Ramos (cell line): ENCODE results near the gene CD4.
"Not testable (repeated sequence)": the region's sequence is repeated elsewhere in the genome, so short reads cannot be mapped to it uniquely, and the experiment has no call there.

Source experiments
- in situ Hi-C: fragments of 300-500 bp; cut with MboI; formaldehyde crosslinking; loops from one replicate; pipeline ENCODE4 v1.14.3; 2022; ENCODE audit warnings: low sequenced_read_pairs; ENCODE audit not compliant: unreplicated experiment

The CD4 gene

GRCh38 chr12:6788972-6789924 is at the start of gene CD4:
TSS of gene CD4 (plus strand) at chr12:6789528. CDS start at chr12:6800139, 10,611 bp downstream.
- in situ Hi-C loops: no loop called here

GRCh38 chr12:6742080-6742479 is 47.2 kb upstream of the CD4 start:
- in situ Hi-C loops: not testable (repeated sequence)

DNA sequence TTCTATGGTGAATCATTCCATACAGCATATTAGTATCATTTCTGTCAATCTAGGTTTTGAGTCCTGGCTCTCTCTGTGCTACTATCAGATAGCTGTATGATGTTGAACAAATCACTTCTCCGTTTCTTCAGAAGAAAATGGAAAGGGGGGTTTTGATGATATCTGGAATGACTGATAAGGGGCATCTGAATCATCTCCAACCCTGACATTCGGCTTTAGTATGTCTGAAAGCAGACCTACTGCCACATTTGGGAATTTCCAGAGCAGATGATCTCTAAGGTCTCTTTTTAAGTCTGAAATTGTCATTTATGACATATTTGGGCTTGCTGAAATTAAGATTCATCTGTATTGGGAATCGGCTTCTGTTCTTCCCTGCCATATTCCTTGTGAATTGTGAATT is 46.5 kb upstream of the CD4 start:
- in situ Hi-C loops: no loop called here

DNA sequence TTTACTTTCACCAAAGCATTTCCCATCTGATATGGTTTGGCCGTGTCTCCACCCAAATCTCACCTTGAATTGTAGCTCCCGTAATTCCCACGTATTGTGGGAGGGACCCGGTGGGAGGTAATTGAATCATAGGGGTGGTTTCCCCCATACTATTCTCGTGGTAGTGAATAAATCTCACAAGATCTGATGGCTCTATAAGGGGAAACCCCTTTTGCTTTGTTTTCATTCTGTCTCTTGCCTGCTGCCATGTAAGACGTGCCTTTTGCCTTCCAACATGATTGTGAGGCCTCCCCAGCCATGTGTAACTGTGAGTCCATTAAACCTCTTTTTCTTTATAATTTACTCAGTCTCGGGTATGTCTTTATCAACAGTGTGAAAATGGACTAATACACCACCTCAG is 46.0 kb upstream of the CD4 start:
- in situ Hi-C loops: not testable (repeated sequence)

DNA sequence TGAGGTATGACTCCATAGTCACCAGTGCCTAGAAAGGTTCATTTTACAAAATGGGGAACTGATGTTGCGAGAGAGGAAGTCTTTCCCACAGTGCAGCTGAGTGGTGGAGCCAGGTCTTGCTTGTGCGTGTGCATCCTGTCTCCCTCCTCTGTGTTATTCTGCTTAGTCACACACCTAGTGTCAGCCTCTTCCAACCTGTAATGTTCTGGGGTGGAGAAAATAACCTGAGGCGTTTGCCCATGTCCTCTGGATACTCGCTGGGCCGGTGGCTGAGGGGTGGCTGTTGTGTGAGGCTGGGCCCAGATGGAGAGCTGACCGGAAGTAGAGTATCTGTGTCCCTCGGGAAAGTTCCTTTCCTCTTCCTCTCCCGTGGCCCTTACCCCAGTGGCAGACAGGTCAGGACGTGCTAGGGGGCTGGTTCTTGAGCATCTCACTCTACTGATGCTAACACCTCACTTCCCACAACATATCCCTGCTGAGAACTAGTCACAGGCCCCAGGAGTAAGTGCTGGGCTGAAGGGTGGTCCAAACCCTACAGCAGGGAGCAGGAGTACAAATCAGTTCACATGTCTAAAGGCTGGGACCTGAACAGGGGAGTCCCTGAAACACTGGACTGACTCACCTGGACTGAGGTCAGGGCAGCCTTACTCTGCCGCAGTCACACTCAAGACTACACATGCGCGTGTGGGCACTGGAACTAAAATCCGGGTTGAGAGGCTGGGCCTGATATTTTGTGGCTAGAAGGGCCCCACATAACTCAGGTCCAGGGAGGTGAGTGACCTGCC is 43.4 kb upstream of the CD4 start:
- in situ Hi-C loops: no loop called here

- in situ Hi-C loops: no loop called here
Measured at GRCh38 chr12:6747216-6747615, 42.1 kb upstream of the CD4 start.

- in situ Hi-C loops: no loop called here
Measured at GRCh38 chr12:6748761-6749160, 40.6 kb upstream of the CD4 start.

- in situ Hi-C loops: loop anchor here (5.0 kb wide), 1 partner anchor 72 kb away; the partner anchor contains the start of gene GPR162
Measured at GRCh38 chr12:6750506-6750905, 38.8 kb upstream of the CD4 start.

- in situ Hi-C loops: loop anchor here (5.0 kb wide), 1 partner anchor 71 kb away; the partner anchor contains the start of gene GPR162
Measured at GRCh38 chr12:6751767-6752166, 37.6 kb upstream of the CD4 start.

GRCh38 chr12:6752167-6752920 is 37.0 kb upstream of the CD4 start:
- in situ Hi-C loops: loop anchor here (5.0 kb wide), 1 partner anchor 70 kb away; the partner anchor contains the start of gene GPR162

DNA sequence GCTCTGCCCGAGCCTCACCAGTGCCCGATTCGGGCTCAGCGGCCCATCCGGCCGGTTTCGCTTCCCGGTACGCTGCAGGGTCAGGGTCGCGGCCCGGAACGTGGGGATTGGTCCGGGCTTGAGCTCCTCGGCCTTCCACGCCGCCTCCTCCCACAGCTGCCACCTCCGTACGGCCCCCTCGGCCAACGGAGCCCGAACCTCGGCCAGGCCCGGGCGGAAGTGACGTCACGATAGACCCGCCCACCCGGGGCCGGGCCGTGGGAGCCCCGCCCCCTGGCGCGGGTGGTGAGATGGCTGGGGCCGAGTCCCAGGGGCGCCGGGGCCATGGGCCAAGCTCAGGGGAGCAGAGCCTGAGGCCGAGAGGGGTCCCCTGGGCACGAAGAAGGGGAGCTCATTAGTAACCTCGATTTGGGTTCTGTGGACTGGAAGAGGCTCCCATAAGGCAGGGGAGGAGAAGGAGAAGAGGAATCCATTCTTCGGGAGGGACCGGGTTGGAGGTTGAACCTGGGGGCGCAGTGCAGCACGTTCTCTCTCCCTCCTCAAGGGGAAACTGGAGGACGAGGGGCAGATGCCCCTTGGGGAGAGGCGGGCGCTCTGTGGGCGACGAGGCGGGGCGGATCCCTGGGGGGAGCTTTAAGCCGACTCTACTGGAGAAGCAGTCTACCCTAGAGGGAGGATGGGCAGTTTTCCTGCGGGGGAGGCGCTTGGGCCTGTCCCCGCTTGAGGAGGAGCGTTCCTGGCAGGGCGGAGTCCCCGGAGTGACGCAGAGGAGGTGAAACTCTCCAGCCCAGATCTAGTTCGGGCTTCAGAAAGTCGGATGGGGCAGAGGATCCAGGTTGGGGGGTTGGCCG is 36.2 kb upstream of the CD4 start, which contains the start of gene MLF2:
Gene MLF2, minus strand, starts transcription at position 221 of the 851 bp plus-strand sequence. CDS start 807 bp downstream, outside the sequence.
- in situ Hi-C loops: loop anchor here (5.0 kb wide), 1 partner anchor 69 kb away; the partner anchor contains the start of gene GPR162

DNA sequence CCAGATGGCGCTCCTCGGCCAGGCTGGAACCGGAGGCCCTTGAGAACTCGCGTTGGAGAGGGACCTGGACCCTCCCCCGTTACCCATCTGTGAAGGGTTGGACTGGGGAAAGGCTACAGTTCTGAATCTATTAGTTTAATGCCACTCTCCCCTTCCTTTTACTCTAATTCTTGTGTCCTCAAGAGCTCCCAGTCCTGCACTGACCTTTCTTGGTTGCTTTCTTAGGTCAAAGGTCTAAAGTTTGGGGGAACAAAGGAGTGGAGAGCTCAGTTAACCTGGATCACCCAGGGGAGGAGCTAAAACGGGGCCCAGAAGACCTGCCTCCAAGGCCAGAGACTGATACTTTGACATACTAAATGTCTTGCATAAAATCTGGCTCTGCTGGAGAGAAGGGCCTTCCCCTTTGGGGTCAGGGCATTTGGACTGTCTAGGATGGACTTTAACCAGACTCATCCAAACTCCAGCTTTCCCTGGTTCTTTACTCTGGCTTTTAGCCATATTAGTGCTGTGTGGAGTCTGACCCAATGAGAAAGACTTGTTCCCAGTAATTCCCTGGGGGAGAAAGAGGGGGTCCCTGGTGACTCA is 35.5 kb upstream of the CD4 start:
- in situ Hi-C loops: loop anchor here (5.0 kb wide), 1 partner anchor 68 kb away; the partner anchor contains the start of gene GPR162

GRCh38 chr12:6754411-6754810 is 34.9 kb upstream of the CD4 start:
- in situ Hi-C loops: loop anchor here (5.0 kb wide), 1 partner anchor 68 kb away; the partner anchor contains the start of gene GPR162

- in situ Hi-C loops: no loop called here
Measured at GRCh38 chr12:6757028-6757690, 32.2 kb upstream of the CD4 start.

GRCh38 chr12:6758506-6759095 is 30.7 kb upstream of the CD4 start:
- in situ Hi-C loops: no loop called here

- in situ Hi-C loops: no loop called here
Measured at GRCh38 chr12:6759741-6760140, 29.6 kb upstream of the CD4 start.

DNA sequence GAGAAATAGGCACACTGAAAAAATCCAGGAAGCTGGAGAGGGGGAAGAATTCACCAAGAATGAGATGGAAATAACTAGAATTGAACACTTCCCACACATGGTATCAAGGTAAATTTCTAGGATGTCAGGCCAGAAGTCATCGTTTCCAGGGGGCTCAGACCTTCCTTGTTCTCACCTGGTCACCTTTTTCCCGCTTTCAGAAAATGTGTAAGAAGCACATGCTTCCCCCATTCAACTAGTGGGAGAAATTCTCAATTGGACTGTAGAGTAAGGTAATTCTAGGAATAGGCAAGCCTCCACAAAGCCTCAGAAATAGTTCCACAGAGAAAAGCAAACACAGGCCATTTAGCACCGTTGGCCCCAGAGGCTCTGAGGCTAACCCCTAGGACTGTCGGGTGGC is 25.9 kb upstream of the CD4 start:
- in situ Hi-C loops: no loop called here
